ENCODE data around the gene SIRT1. TPM values are rescaled to one million over a fixed set of nuclear protein-coding genes. Genes with fewer than 3 reads are reported as not detected.
"Not testable (repeated sequence)": the region's sequence is repeated elsewhere in the genome, so short reads cannot be mapped to it uniquely, and the experiment has no call there.

SIRT1 gene
- polyA plus RNA-seq = 10 to 100 TPM in 2 of 4 donors, 1 to 10 TPM in 2; 8.9 to 23.0 (median 10.4) TPM
- long read RNA-seq, donor 1, full-length matches to known transcripts = 4 of 4 reads
- long read RNA-seq, donor 1, partial matches to known transcripts = 0 of 4 reads
- long read RNA-seq, donor 1, other reads (novel, unspliced or antisense) = 0 of 4 reads
- long read RNA-seq, donor 2, full-length matches to known transcripts = 1 of 1 reads
- long read RNA-seq, donor 2, partial matches to known transcripts = 0 of 1 reads
- long read RNA-seq, donor 2, other reads (novel, unspliced or antisense) = 0 of 1 reads
- long read RNA-seq, donor 3 = 0 reads
- long read RNA-seq, donor 4 = 0 reads
- long read RNA-seq, donor 5 = 0 reads
- long read RNA-seq, donor 6 = 0 reads
- long read RNA-seq, donor 7 = 0 reads
- long read RNA-seq, donor 8 = 0 reads
- long read RNA-seq, donor 9 = 0 reads
- long read RNA-seq, donor 10, full-length matches to known transcripts = 2 of 17 reads
- long read RNA-seq, donor 10, partial matches to known transcripts = 15 of 17 reads
- long read RNA-seq, donor 10, other reads (novel, unspliced or antisense) = 0 of 17 reads

DNA sequence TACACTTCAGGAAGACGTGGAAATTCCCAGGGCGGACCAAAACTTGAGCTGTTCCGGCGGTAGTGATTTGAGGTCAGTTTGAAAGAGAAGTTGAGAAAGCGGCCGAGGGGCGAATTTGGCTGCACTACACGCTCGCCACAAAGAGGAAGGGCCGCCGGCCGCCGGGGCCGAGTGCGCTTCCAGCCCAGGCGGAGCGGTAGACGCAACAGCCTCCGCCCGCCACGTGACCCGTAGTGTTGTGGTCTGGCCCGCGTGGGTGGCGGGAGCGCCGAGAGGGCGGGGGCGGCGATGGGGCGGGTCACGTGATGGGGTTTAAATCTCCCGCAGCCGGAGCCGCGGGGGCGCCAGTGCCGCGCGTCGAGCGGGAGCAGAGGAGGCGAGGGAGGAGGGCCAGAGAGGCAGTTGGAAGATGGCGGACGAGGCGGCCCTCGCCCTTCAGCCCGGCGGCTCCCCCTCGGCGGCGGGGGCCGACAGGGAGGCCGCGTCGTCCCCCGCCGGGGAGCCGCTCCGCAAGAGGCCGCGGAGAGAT is at the start of gene SIRT1:
SIRT1 (plus strand) TSS at position 344 of the 529 bp plus-strand sequence; CDS start at position 410, 66 bp downstream.
- no peaks in the 10 kb centered on the region for H3K27me3 ChIP-seq (ENCODE audit: control insufficient read depth in 3 of 3, insufficient read depth in 3 of 3, low read length in 3 of 3)
- peaks cover 0 to 9% (median 0%) of the 10 kb centered on the region in 3 donors for H3K36me3 ChIP-seq (ENCODE audit: control insufficient read depth in 3 of 3, insufficient read depth in 2 of 3, low read depth in 1 of 3, low read length in 3 of 3)
- WGBS, 3 donors = 0 to 1% (median 0%) methylated on average over 25 to 62 of the region's 62 CpGs
- DNase-seq (peak; percentile 94 to 98), FAIRE-seq (no peak)
- peak within 1 kb of the TSS; percentile 65 to 98 (median 80) for H3K4me3 ChIP-seq (ENCODE audit: low read depth in 1 of 3, low read length in 3 of 3)
- peaks cover 0 to 8% (median 2%) of the 10 kb centered on the region in 3 donors for H3K4me1 ChIP-seq (ENCODE audit: control insufficient read depth in 3 of 3, insufficient read depth in 2 of 3, low read depth in 1 of 3, low read length in 2 of 3)
- H3K27ac ChIP-seq (ENCODE audit: low read depth in 1 of 3, low read length in 2 of 3) = peak within 1 kb of the TSS; percentile 82 to 99 (median 96)
- no peaks in the 10 kb centered on the region for H3K9me3 ChIP-seq (ENCODE audit: control insufficient read depth in 2 of 2, insufficient read depth in 1 of 2, low read depth in 1 of 2, low read length in 1 of 2)

DNA sequence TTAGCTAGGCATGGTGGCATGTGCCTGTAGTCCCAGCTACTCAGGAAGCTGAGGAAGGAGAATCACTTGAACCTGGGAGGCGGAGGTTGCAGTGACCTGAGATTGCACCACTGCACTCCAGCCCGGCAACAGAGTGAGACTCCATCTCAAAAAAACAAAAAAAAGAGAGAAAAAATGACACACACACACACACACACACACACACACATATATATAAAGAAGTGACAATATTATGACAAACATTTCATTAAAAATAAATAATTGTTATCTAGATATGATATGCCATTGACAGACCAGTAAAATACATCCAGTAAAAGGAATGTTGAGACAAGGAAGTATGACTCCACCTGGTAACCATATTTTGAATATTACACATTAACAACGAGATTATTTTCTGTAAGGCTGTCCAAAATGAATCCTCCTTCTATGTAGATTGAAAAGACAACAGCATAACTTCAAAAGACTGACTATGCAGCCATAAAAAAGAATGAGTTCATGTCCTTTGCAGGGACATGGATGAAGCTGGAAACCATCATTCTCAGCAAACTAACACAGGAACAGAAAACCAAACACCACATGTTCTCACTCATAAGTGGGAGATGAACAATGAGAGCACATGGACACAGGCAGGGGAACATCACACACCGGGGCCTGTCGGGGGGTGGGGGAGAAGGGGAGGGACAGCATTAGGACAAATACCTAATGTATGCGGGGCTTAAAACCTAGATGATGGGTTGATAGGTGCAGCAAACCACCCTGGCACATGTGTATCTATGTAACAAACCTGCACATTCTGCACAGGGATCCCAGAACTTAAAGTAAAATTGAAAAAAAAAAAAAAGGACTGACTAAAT is 48.7 kb upstream of the SIRT1 start:
- DNase-seq; H3K4me1 ChIP-seq (ENCODE audit: control insufficient read depth in 3 of 3, insufficient read depth in 2 of 3, low read depth in 1 of 3, low read length in 2 of 3); FAIRE-seq; H3K36me3 ChIP-seq (ENCODE audit: control insufficient read depth in 3 of 3, insufficient read depth in 2 of 3, low read depth in 1 of 3, low read length in 3 of 3); H3K4me3 ChIP-seq (ENCODE audit: low read depth in 1 of 3, low read length in 3 of 3); H3K27me3 ChIP-seq (ENCODE audit: control insufficient read depth in 3 of 3, insufficient read depth in 3 of 3, low read length in 3 of 3); H3K9me3 ChIP-seq (ENCODE audit: control insufficient read depth in 2 of 2, insufficient read depth in 1 of 2, low read depth in 1 of 2, low read length in 1 of 2); H3K27ac ChIP-seq (ENCODE audit: low read depth in 1 of 3, low read length in 2 of 3): not testable (repeated sequence)
- 67 to 77% (median 72%) methylated on average over 6 of the region's 6 CpGs for WGBS, 3 donors

DNA sequence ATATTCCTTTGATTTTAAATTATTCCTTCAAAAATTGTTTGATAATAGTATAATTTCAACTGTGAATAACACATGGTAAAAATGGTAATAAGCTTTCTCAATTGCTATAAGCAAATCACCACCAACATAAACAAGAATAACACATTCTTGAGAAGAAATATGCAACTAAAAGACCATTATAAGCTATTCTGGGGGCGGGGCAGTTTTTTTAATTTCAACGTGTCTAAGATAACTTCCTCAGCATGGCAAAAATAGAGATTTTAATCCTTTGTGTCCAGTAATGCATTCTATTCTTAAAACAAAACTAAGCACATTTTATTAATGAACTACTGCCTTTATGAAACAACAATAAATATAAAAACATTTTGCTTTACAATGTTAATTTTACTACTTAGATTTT is 48.0 kb upstream of the SIRT1 start:
- H3K27me3 ChIP-seq (ENCODE audit: control insufficient read depth in 3 of 3, insufficient read depth in 3 of 3, low read length in 3 of 3) = no peaks in the 10 kb centered on the region
- H3K27ac ChIP-seq (ENCODE audit: low read depth in 1 of 3, low read length in 2 of 3) = no peak overlapping the region
- DNase-seq = no peak
- H3K9me3 ChIP-seq (ENCODE audit: control insufficient read depth in 2 of 2, insufficient read depth in 1 of 2, low read depth in 1 of 2, low read length in 1 of 2) = peaks cover 0 to 4% of the 10 kb centered on the region in 2 donors
- no peaks in the 10 kb centered on the region for H3K4me1 ChIP-seq (ENCODE audit: control insufficient read depth in 3 of 3, insufficient read depth in 2 of 3, low read depth in 1 of 3, low read length in 2 of 3)
- no peak overlapping the region for H3K4me3 ChIP-seq (ENCODE audit: low read depth in 1 of 3, low read length in 3 of 3)
- 45 to 53% (median 53%) methylated on average over 2 of the region's 2 CpGs for WGBS, 3 donors
- H3K36me3 ChIP-seq (ENCODE audit: control insufficient read depth in 3 of 3, insufficient read depth in 2 of 3, low read depth in 1 of 3, low read length in 3 of 3) = no peaks in the 10 kb centered on the region
- FAIRE-seq = no peak

DNA sequence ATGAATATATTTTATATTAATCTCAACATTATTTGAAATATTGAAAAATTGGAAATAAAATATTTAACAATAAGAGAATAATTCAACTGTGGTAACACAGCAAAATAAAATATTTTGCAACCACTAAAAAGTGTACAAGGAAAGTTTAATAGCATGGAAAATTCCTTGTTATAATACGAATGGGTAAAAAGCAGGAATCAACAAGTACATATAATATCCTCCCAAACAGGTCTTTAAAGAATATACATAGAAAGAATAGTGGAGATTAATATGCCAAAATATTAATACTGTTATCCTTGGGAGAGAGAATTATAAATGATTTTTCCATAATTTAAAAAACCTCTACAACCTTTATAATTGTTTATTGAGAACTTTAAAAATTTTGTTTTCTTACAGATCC is 47.5 kb upstream of the SIRT1 start:
- Histone ChIP-seq H3K9me3 (ENCODE audit: control insufficient read depth in 2 of 2, insufficient read depth in 1 of 2, low read depth in 1 of 2, low read length in 1 of 2) (peaks cover 0 to 9% of the 10 kb centered on the region in 2 donors), H3K36me3 (ENCODE audit: control insufficient read depth in 3 of 3, insufficient read depth in 2 of 3, low read depth in 1 of 3, low read length in 3 of 3) (no peaks in the 10 kb centered on the region), H3K27me3 (ENCODE audit: control insufficient read depth in 3 of 3, insufficient read depth in 3 of 3, low read length in 3 of 3) (no peaks in the 10 kb centered on the region), H3K4me3 (ENCODE audit: low read depth in 1 of 3, low read length in 3 of 3) (no peak overlapping the region), H3K27ac (ENCODE audit: low read depth in 1 of 3, low read length in 2 of 3) (no peak overlapping the region), H3K4me1 (ENCODE audit: control insufficient read depth in 3 of 3, insufficient read depth in 2 of 3, low read depth in 1 of 3, low read length in 2 of 3) (no peaks in the 10 kb centered on the region)
- 82 to 98% (median 89%) methylated on average over 1 of the region's 1 CpG for WGBS, 3 donors
- FAIRE-seq (no peak), DNase-seq (no peak)

DNA sequence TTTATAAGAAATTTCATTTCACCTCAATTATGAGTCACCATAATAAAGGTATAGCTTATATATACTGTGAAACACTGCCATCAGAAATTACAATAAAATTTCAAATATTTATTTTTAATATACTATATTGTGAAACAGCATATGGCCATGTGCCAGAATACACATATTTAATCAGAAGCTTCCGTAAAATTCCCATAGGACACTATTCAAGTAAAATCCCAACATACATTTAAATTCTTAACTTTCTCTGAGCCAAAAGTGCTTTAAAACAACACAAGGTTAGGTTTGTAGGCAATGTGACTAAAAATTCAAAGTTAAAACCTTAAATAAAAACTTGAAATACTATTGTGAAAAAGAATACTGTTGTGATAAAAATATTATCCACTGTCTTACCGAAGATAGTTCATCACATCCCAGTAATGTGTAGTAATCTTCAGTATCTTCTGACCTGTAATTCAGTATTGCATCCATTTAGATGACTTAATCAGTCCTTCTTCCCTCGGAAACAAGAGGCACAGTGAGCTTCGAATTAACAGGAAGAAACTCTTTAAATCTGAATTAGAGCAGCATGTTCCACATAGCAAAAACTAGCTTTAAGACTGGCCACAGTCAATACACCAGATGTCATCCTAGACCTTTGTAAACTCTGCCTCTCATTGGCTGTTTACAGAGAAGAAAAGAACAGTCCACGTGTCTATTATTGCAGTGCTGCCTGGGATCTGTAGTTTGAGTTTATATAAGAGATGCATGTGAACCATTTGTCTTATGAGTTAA is 46.7 kb upstream of the SIRT1 start, which contains the start of gene DNAJC12:
DNAJC12 (minus strand) TSS at position 648 of the 774 bp plus-strand sequence; CDS start at position 471, 177 bp downstream.
- H3K4me1 ChIP-seq (ENCODE audit: control insufficient read depth in 3 of 3, insufficient read depth in 2 of 3, low read depth in 1 of 3, low read length in 2 of 3) = no peaks in the 10 kb centered on the region
- DNase-seq = peak; percentile 55 to 62
- 24 to 27% (median 25%) methylated on average over 5 of the region's 5 CpGs for WGBS, 3 donors
- no peaks in the 10 kb centered on the region for H3K36me3 ChIP-seq (ENCODE audit: control insufficient read depth in 3 of 3, insufficient read depth in 2 of 3, low read depth in 1 of 3, low read length in 3 of 3)
- H3K27ac ChIP-seq (ENCODE audit: low read depth in 1 of 3, low read length in 2 of 3) = peak within 1 kb of the TSS in 1 of 3 donors; percentile 44
- FAIRE-seq = no peak
- H3K4me3 ChIP-seq (ENCODE audit: low read depth in 1 of 3, low read length in 3 of 3) = peak within 1 kb of the TSS in 1 of 3 donors; percentile 32
- H3K27me3 ChIP-seq (ENCODE audit: control insufficient read depth in 3 of 3, insufficient read depth in 3 of 3, low read length in 3 of 3) = no peaks in the 10 kb centered on the region
- peaks cover 0 to 13% of the 10 kb centered on the region in 2 donors for H3K9me3 ChIP-seq (ENCODE audit: control insufficient read depth in 2 of 2, insufficient read depth in 1 of 2, low read depth in 1 of 2, low read length in 1 of 2)

DNA sequence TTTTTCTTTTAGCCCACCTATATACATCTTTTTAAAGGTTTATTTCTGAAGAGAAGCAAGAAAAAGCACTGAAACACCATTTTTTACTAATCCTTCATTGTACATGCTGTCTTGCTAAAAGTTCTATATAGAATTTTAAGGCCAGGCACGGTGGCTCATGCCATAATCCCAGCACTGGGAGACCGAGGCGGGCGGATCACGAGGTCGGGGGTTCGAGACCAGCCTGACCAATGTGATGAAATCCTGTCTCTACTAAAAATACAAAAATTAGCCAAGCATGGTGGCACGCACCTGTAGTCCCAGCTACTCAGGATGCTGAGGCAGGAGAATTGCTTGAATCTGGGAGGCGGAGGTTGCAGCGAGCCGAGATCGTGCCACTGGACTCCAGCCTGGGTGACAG is 44.9 kb upstream of the SIRT1 start:
- H3K27ac ChIP-seq (ENCODE audit: low read depth in 1 of 3, low read length in 2 of 3); FAIRE-seq; H3K27me3 ChIP-seq (ENCODE audit: control insufficient read depth in 3 of 3, insufficient read depth in 3 of 3, low read length in 3 of 3); H3K36me3 ChIP-seq (ENCODE audit: control insufficient read depth in 3 of 3, insufficient read depth in 2 of 3, low read depth in 1 of 3, low read length in 3 of 3); DNase-seq; H3K4me3 ChIP-seq (ENCODE audit: low read depth in 1 of 3, low read length in 3 of 3): not testable (repeated sequence)
- WGBS, 3 donors = 93 to 96% (median 95%) methylated on average over 12 of the region's 12 CpGs
- peaks cover 0 to 12% (median 2%) of the 10 kb centered on the region in 3 donors for H3K4me1 ChIP-seq (ENCODE audit: control insufficient read depth in 3 of 3, insufficient read depth in 2 of 3, low read depth in 1 of 3, low read length in 2 of 3)
- H3K9me3 ChIP-seq (ENCODE audit: control insufficient read depth in 2 of 2, insufficient read depth in 1 of 2, low read depth in 1 of 2, low read length in 1 of 2) = peaks cover 0 to 17% of the 10 kb centered on the region in 2 donors

DNA sequence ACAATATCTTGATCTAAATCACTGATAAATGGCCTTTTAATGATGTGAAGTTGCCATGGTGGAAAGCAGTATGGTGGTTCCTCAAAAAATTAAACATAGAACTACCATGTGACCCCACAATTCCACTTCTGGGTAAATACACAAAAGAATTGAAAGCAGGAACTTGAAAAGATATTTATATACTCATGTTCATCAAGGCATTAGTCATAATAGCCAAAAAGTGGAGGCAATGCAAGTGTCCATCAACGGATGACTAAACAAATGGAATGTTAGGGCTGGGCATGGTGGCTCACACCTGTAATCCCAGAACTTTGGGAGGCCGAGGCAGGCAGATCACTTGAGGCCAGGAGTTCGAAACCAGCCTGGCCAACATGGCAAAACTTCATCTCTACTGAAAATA is 44.5 kb upstream of the SIRT1 start:
- FAIRE-seq (no peak), DNase-seq (no peak)
- Histone ChIP-seq H3K27me3 (ENCODE audit: control insufficient read depth in 3 of 3, insufficient read depth in 3 of 3, low read length in 3 of 3) (no peaks in the 10 kb centered on the region), H3K27ac (ENCODE audit: low read depth in 1 of 3, low read length in 2 of 3) (no peak overlapping the region), H3K4me1 (ENCODE audit: control insufficient read depth in 3 of 3, insufficient read depth in 2 of 3, low read depth in 1 of 3, low read length in 2 of 3) (peaks cover 0 to 12% (median 2%) of the 10 kb centered on the region in 3 donors), H3K4me3 (ENCODE audit: low read depth in 1 of 3, low read length in 3 of 3) (no peak overlapping the region), H3K36me3 (ENCODE audit: control insufficient read depth in 3 of 3, insufficient read depth in 2 of 3, low read depth in 1 of 3, low read length in 3 of 3) (no peaks in the 10 kb centered on the region), H3K9me3 (ENCODE audit: control insufficient read depth in 2 of 2, insufficient read depth in 1 of 2, low read depth in 1 of 2, low read length in 1 of 2) (peaks cover 0 to 19% of the 10 kb centered on the region in 2 donors)
- WGBS, 3 donors = 87 to 91% (median 88%) methylated on average over 3 of the region's 3 CpGs

Data from small intestine (tissue), 16 donors.